ENCODE data around the gene ADCY10. TPM values are rescaled to one million over a fixed set of nuclear protein-coding genes. Genes with fewer than 3 reads are reported as not detected.

The ADCY10 gene
- total RNA-seq, 3 donors from 2014 or later (not counting 1 experiment from before 2014, with no cell fraction given): 0.42 to 1.00 TPM; not detected in 1

DNA sequence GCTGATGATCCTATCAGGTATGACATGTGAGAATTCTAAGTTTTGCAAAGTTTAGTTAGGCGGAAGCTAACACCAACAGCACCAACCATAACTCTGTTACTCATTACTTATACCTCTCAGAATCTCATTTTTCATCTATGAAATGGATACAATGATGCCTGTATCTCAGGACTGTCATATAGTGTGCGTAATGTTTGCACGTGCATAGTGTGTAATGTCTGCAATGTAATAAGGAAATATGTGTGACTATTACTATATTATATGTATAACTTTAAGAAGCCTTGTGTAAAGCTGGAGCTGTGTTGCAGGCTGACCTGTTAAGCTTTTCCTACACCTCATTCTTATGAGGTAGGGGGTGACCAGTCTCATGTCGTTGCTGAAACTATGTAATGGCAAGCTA is 13.0 kb downstream of the ADCY10 start:
- no peak overlapping the region for H3K4me3 Mint-ChIP-seq
- 100% methylated on average over 1 of the region's 4 CpGs for WGBS (ENCODE audit: insufficient coverage)
- H3K9me3 Mint-ChIP-seq: no peaks in the 10 kb centered on the region
- DNase-seq: no peak
- no peak for ATAC-seq
- H3K4me1 Mint-ChIP-seq: no peaks in the 10 kb centered on the region
- Histone ChIP-seq H3K27ac (ENCODE audit: low read length) (no peak overlapping the region), H3K9me3 (ENCODE audit: control insufficient read depth, insufficient read depth, low read length) (no peaks in the 10 kb centered on the region), H3K36me3 (ENCODE audit: control insufficient read depth, insufficient read depth, low read length) (no peaks in the 10 kb centered on the region), H3K4me1 (ENCODE audit: control insufficient read depth, insufficient read depth, low read length) (no peaks in the 10 kb centered on the region), H3K27me3 (ENCODE audit: control insufficient read depth, insufficient read depth, low read length) (no peaks in the 10 kb centered on the region), H3K4me3 (ENCODE audit: low read length) (no peak overlapping the region)
- H3K36me3 Mint-ChIP-seq: no peaks in the 10 kb centered on the region
- no peak overlapping the region for H3K27ac Mint-ChIP-seq
- peaks cover 1 to 6% of the 10 kb centered on the region in 2 donors for H3K27me3 Mint-ChIP-seq (ENCODE audit: low read depth in 2 of 2)
- TF ChIP-seq, protein P1, sequence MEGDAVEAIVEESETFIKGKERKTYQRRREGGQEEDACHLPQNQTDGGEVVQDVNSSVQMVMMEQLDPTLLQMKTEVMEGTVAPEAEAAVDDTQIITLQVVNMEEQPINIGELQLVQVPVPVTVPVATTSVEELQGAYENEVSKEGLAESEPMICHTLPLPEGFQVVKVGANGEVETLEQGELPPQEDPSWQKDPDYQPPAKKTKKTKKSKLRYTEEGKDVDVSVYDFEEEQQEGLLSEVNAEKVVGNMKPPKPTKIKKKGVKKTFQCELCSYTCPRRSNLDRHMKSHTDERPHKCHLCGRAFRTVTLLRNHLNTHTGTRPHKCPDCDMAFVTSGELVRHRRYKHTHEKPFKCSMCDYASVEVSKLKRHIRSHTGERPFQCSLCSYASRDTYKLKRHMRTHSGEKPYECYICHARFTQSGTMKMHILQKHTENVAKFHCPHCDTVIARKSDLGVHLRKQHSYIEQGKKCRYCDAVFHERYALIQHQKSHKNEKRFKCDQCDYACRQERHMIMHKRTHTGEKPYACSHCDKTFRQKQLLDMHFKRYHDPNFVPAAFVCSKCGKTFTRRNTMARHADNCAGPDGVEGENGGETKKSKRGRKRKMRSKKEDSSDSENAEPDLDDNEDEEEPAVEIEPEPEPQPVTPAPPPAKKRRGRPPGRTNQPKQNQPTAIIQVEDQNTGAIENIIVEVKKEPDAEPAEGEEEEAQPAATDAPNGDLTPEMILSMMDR (IDR thresholded peaks at IDR 0.05): no peak
- intact Hi-C loops (cut with micrococcal nuclease): no loop called here

DNA sequence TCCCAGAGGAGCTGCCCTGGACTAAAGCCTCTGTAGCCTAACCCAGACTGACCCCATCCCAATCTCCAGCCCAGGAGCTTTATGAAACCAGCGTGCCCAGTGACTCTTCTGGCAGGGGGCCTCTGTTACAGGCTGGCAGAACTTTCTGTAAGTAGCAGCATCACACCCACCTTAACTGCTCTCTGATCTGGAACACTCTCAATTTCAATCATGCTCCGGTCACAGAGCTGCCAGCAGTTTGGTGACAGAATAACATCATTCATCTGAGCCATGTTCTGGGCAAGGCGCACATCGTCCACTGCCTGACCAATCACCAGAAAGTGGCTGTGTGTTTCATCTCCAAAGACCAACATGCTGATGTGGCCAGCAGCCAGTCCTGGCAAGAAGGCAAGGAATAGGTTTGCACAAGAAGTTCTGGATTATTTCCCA is 14.7 kb downstream of the ADCY10 start:
- Mint-ChIP-seq H3K27me3 (ENCODE audit: low read depth in 2 of 2) (peaks cover 0 to 6% of the 10 kb centered on the region in 2 donors), H3K4me3 (no peak overlapping the region), H3K36me3 (no peaks in the 10 kb centered on the region), H3K27ac (no peak overlapping the region), H3K4me1 (no peaks in the 10 kb centered on the region), H3K9me3 (no peaks in the 10 kb centered on the region)
- Histone ChIP-seq H3K4me3 (ENCODE audit: low read length) (no peak overlapping the region), H3K27ac (ENCODE audit: low read length) (no peak overlapping the region), H3K4me1 (ENCODE audit: control insufficient read depth, insufficient read depth, low read length) (no peaks in the 10 kb centered on the region), H3K36me3 (ENCODE audit: control insufficient read depth, insufficient read depth, low read length) (no peaks in the 10 kb centered on the region), H3K9me3 (ENCODE audit: control insufficient read depth, insufficient read depth, low read length) (no peaks in the 10 kb centered on the region), H3K27me3 (ENCODE audit: control insufficient read depth, insufficient read depth, low read length) (no peaks in the 10 kb centered on the region)
- TF ChIP-seq, protein P1 (IDR thresholded peaks at IDR 0.05): no peak
- 82% methylated on average over 4 of the region's 4 CpGs for WGBS (ENCODE audit: insufficient coverage)
- intact Hi-C loops (cut with micrococcal nuclease): no loop called here
- ATAC-seq (no peak), DNase-seq (no peak)

DNA sequence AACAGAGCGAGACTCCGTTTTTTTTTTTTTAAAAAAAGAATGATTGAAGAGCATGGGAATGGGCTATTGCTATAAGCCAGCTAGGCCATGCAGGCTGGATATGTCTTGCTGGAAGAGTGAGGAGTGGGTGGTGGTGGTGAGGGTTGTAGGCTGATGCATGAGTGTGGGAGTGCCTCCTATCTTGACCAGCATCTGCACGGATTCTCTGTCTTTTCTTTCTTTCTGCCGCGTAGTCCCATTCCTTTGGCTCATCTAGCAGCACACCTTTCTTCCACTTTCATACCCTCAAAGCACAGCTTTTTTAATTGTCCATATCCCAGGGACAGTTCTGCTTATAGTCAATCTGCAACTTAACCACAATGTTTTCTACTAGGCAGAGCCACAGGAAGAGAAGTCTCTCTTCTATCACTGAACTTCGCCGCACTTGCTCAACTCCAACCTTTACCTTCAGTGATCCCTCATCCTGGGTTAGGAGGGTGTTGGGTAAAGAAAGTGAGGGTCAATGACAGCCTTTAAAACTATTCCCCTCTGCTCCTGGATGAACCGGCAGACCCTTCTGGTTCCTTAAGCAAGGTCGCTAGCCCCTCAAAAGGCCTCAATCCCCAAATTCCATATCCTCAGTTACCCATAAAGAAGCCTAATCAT is 15.2 kb downstream of the ADCY10 start:
- intact Hi-C loops (cut with micrococcal nuclease): no loop called here
- no peak overlapping the region for H3K27ac Mint-ChIP-seq
- no peaks in the 10 kb centered on the region for H3K27me3 ChIP-seq (ENCODE audit: control insufficient read depth, insufficient read depth, low read length)
- H3K9me3 ChIP-seq (ENCODE audit: control insufficient read depth, insufficient read depth, low read length): no peaks in the 10 kb centered on the region
- no peak overlapping the region for H3K4me3 Mint-ChIP-seq
- no peaks in the 10 kb centered on the region for H3K36me3 Mint-ChIP-seq
- H3K27me3 Mint-ChIP-seq (ENCODE audit: low read depth in 2 of 2): peaks cover 0 to 7% of the 10 kb centered on the region in 2 donors
- H3K27ac ChIP-seq (ENCODE audit: low read length): no peak overlapping the region
- TF ChIP-seq, protein P1 (IDR thresholded peaks at IDR 0.05): no peak
- no peaks in the 10 kb centered on the region for H3K4me1 Mint-ChIP-seq
- WGBS (ENCODE audit: insufficient coverage): 95% methylated on average over 7 of the region's 9 CpGs
- no peaks in the 10 kb centered on the region for H3K9me3 Mint-ChIP-seq
- no peaks in the 10 kb centered on the region for H3K4me1 ChIP-seq (ENCODE audit: control insufficient read depth, insufficient read depth, low read length)
- H3K4me3 ChIP-seq (ENCODE audit: low read length): no peak overlapping the region
- DNase-seq (no peak), ATAC-seq (no peak)
- no peaks in the 10 kb centered on the region for H3K36me3 ChIP-seq (ENCODE audit: control insufficient read depth, insufficient read depth, low read length)

DNA sequence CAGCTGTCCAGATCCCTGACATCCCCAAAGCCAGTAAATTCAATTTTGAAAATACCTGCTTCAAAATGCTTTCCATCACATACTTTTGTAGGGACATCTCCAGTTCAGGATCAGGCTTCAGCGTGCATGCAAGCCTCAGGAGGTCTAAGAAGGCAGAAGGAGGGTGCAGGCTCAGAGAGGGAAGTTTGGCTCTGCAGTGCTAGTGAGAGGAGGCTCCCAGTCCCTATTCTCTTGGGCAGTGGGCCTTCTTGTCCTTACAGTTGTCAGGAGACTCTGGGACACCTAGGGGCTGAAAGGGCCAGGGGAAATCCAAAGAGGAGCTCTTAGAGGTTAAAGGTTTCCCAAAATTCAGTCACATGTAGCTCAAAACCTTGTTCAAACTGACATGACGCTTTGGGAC is 20.1 kb downstream of the ADCY10 start:
- H3K4me3 Mint-ChIP-seq: no peak overlapping the region
- Histone ChIP-seq H3K36me3 (ENCODE audit: control insufficient read depth, insufficient read depth, low read length) (no peaks in the 10 kb centered on the region), H3K9me3 (ENCODE audit: control insufficient read depth, insufficient read depth, low read length) (no peaks in the 10 kb centered on the region), H3K27ac (ENCODE audit: low read length) (no peak overlapping the region), H3K4me3 (ENCODE audit: low read length) (no peak overlapping the region), H3K27me3 (ENCODE audit: control insufficient read depth, insufficient read depth, low read length) (no peaks in the 10 kb centered on the region), H3K4me1 (ENCODE audit: control insufficient read depth, insufficient read depth, low read length) (no peaks in the 10 kb centered on the region)
- H3K4me1 Mint-ChIP-seq: no peaks in the 10 kb centered on the region
- H3K27me3 Mint-ChIP-seq (ENCODE audit: low read depth in 2 of 2): peaks cover 7 to 9% of the 10 kb centered on the region in 2 donors
- ATAC-seq (no peak), DNase-seq (no peak)
- H3K27ac Mint-ChIP-seq: no peak overlapping the region
- TF ChIP-seq, protein P1 (IDR thresholded peaks at IDR 0.05): no peak
- H3K9me3 Mint-ChIP-seq: no peaks in the 10 kb centered on the region
- intact Hi-C loops (cut with micrococcal nuclease): no loop called here
- no peaks in the 10 kb centered on the region for H3K36me3 Mint-ChIP-seq
- 91% methylated on average over 2 of the region's 2 CpGs for WGBS (ENCODE audit: insufficient coverage)

All from natural killer cell (primary cell).